ENCODE results near the gene NFIX. TPM values are rescaled to one million over a fixed set of nuclear protein-coding genes. Genes with fewer than 3 reads are reported as not detected.

NFIX gene
- total and polyA plus RNA-seq, 2 of the 13 experiments (the other 11 are each of a cell fraction or from before 2014, with no cell fraction given) = 3.4 to 5.4 TPM

- no peak for TF ChIP-seq PLSCR1 (CRISPR knock-in tag; IDR thresholded peaks at IDR 0.05; ENCODE audit: borderline replicate concordance)
- TF ChIP-seq CREBL2 (CRISPR knock-in tag; IDR thresholded peaks at IDR 0.05; ENCODE audit: borderline replicate concordance) = no peak
- TF ChIP-seq ZNF570 (CRISPR knock-in tag; IDR thresholded peaks at IDR 0.05; ENCODE audit: borderline replicate concordance) = no peak
- TF ChIP-seq MEF2D (CRISPR knock-in tag; IDR thresholded peaks at IDR 0.05) = no peak
- peak; percentile 24; the same call in 1 of the 2 replicates for TF ChIP-seq CEBPB (IDR thresholded peaks at IDR 0.05; ENCODE audit: borderline replicate concordance, low read depth, low read length)
- TF ChIP-seq TIGD3 (CRISPR knock-in tag; IDR thresholded peaks at IDR 0.05; ENCODE audit: borderline replicate concordance) = no peak
- no peak for TF ChIP-seq ZSCAN30 (CRISPR knock-in tag; IDR thresholded peaks at IDR 0.05)
- no peak for TF ChIP-seq ZNF7 (CRISPR knock-in tag; IDR thresholded peaks at IDR 0.05)
- TF ChIP-seq SMAD3 (CRISPR knock-in tag; IDR thresholded peaks at IDR 0.05) = 0 out of 2 replicates have a peak, but pooled peaks have one; percentile 35
- TF ChIP-seq DMAP1 (CRISPR knock-in tag; IDR thresholded peaks at IDR 0.05) = no peak; the same call in 1 of the 2 replicates
- peak; percentile 29; the same call in 1 of the 2 replicates for TF ChIP-seq MEIS1 (CRISPR knock-in tag; IDR thresholded peaks at IDR 0.05; ENCODE audit: borderline replicate concordance)
- no peak for TF ChIP-seq ZNF678 (CRISPR knock-in tag; IDR thresholded peaks at IDR 0.05)
- no peak for TF ChIP-seq GLMP (CRISPR knock-in tag; IDR thresholded peaks at IDR 0.05; ENCODE audit: borderline replicate concordance)
- no peak for TF ChIP-seq CREB3 (CRISPR knock-in tag; IDR thresholded peaks at IDR 0.05)
- TF ChIP-seq GTF2F1 (IDR thresholded peaks at IDR 0.05; ENCODE audit: low read length) = no peak
- no peak for TF ChIP-seq NBN (conservative IDR thresholded peaks at IDR 0.05)
- no peak for TF ChIP-seq ZNF329 (CRISPR knock-in tag; IDR thresholded peaks at IDR 0.05; ENCODE audit: low read depth)
- no peak for TF ChIP-seq ZNF512 (CRISPR knock-in tag; IDR thresholded peaks at IDR 0.05)
- TF ChIP-seq ZNF383 (CRISPR knock-in tag; IDR thresholded peaks at IDR 0.05; ENCODE audit: borderline replicate concordance) = no peak
- peak; percentile 86 for TF ChIP-seq ZNF629 (CRISPR knock-in tag; conservative IDR thresholded peaks at IDR 0.05)
- no peak for TF ChIP-seq ELF1 (CRISPR knock-in tag; IDR thresholded peaks at IDR 0.05)
- TF ChIP-seq TP53 (CRISPR knock-in tag; conservative IDR thresholded peaks at IDR 0.05) = no peak
- TF ChIP-seq ZKSCAN5 (CRISPR knock-in tag; IDR thresholded peaks at IDR 0.05) = no peak
- TF ChIP-seq STAT5B (CRISPR knock-in tag; IDR thresholded peaks at IDR 0.05) = no peak
- no peak for TF ChIP-seq JUND (CRISPR knock-in tag; IDR thresholded peaks at IDR 0.05)
- no peak for TF ChIP-seq MAZ (IDR thresholded peaks at IDR 0.05; ENCODE audit: borderline replicate concordance, low read depth, low read length)
- peak; percentile 85 for TF ChIP-seq MAZ (CRISPR knock-in tag; IDR thresholded peaks at IDR 0.05; ENCODE audit: low read depth)
Observed at GRCh38 chr19:12983542-12984142, 11.6 kb upstream of the NFIX start (continued).
